Measurements from ENCODE around the gene POTEJ. TPM values are rescaled to one million over a fixed set of nuclear protein-coding genes. Genes with fewer than 3 reads are reported as not detected.
"Not testable (repeated sequence)": the region's sequence is repeated elsewhere in the genome, so short reads cannot be mapped to it uniquely, and the experiment has no call there.

Gene POTEJ
- total RNA-seq, 1 experiment from 2014 or later: not detected

DNA sequence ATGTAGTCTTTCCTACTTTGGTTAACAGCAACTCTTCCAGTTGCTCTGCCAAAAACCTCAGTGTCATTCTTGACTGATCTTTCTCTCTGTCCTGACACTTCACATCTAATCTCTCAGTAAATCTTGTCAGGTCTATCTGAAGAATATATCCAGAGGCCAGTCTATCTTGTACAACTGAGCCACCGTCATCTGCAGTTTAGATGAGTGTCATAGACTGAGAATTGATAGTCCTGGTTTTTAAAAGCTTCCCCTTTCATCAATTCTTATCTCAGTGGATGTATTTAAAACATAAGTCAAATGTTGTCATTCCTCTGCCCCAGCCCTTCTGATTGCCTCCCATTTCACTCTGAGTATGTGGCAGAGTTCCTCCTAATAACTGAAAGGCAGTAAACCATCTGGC, 38.0 kb downstream of the POTEJ start:
- CTCF ChIA-PET; DNase-seq (ENCODE audit: unreplicated experiment); H3K36me3 Mint-ChIP-seq (ENCODE audit: insufficient read depth, unreplicated experiment); BruUV-seq (replicated peaks); POLR2A ChIA-PET; H3K9me3 Mint-ChIP-seq (ENCODE audit: unreplicated experiment); H3K4me3 Mint-ChIP-seq (ENCODE audit: unreplicated experiment); H3K27ac Mint-ChIP-seq (ENCODE audit: low read depth, unreplicated experiment); H3K4me1 Mint-ChIP-seq (ENCODE audit: insufficient read depth, unreplicated experiment); intact Hi-C loops (cut with micrococcal nuclease): not testable (repeated sequence)
- peaks cover 12% of the 10 kb centered on the region for H3K27me3 Mint-ChIP-seq (ENCODE audit: insufficient read depth, unreplicated experiment)

DNA sequence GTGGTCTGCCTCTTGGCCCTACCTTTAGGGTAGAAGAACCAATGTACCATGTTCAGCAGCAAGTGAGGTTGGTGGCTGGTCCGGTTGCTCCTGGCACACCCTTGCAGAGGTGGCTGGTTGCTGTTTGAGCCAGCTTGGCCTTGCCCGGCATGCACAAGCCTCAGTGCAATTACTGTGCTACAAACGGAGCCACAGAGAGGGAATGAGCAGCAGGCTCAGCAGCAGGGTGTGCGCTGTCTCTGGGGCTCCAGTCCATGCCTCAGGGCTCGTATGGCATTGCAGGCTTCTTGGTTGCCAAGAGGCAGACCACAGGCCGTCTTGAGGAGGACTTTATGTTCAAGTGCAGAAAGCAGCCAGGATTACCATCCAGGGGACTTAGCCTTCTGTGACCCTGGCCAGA, 53.3 kb downstream of the POTEJ start:
- intact Hi-C loops (cut with micrococcal nuclease); POLR2A ChIA-PET; H3K4me1 Mint-ChIP-seq (ENCODE audit: insufficient read depth, unreplicated experiment); CTCF ChIA-PET; BruUV-seq (replicated peaks); H3K27me3 Mint-ChIP-seq (ENCODE audit: insufficient read depth, unreplicated experiment); H3K9me3 Mint-ChIP-seq (ENCODE audit: unreplicated experiment); H3K27ac Mint-ChIP-seq (ENCODE audit: low read depth, unreplicated experiment); DNase-seq (ENCODE audit: unreplicated experiment); H3K4me3 Mint-ChIP-seq (ENCODE audit: unreplicated experiment); H3K36me3 Mint-ChIP-seq (ENCODE audit: insufficient read depth, unreplicated experiment): not testable (repeated sequence)

GRCh38 chr2:130665596-130665995, 54.4 kb downstream of the POTEJ start:
- POLR2A ChIA-PET; H3K27ac Mint-ChIP-seq (ENCODE audit: low read depth, unreplicated experiment); BruUV-seq (replicated peaks); H3K36me3 Mint-ChIP-seq (ENCODE audit: insufficient read depth, unreplicated experiment); DNase-seq (ENCODE audit: unreplicated experiment); H3K4me3 Mint-ChIP-seq (ENCODE audit: unreplicated experiment); H3K27me3 Mint-ChIP-seq (ENCODE audit: insufficient read depth, unreplicated experiment); intact Hi-C loops (cut with micrococcal nuclease); H3K9me3 Mint-ChIP-seq (ENCODE audit: unreplicated experiment); H3K4me1 Mint-ChIP-seq (ENCODE audit: insufficient read depth, unreplicated experiment); CTCF ChIA-PET: not testable (repeated sequence)
- peak; percentile 9 for TF ChIP-seq CTCF (IDR thresholded peaks at IDR 0.05; ENCODE audit: unreplicated experiment)

- BruUV-seq (replicated peaks): not testable (repeated sequence)
Observed at GRCh38 chr2:130667516-130667915, 56.3 kb downstream of the POTEJ start.

GRCh38 chr2:130670026-130670745, 58.9 kb downstream of the POTEJ start:
- BruUV-seq (replicated peaks); intact Hi-C loops (cut with micrococcal nuclease); POLR2A ChIA-PET; H3K27ac Mint-ChIP-seq (ENCODE audit: low read depth, unreplicated experiment); DNase-seq (ENCODE audit: unreplicated experiment); H3K36me3 Mint-ChIP-seq (ENCODE audit: insufficient read depth, unreplicated experiment); CTCF ChIA-PET; H3K27me3 Mint-ChIP-seq (ENCODE audit: insufficient read depth, unreplicated experiment); H3K4me3 Mint-ChIP-seq (ENCODE audit: unreplicated experiment); H3K4me1 Mint-ChIP-seq (ENCODE audit: insufficient read depth, unreplicated experiment); H3K9me3 Mint-ChIP-seq (ENCODE audit: unreplicated experiment): not testable (repeated sequence)

More at GRCh38 chr2:130667516-130667915, 56.3 kb downstream of the POTEJ start:
- H3K27me3 Mint-ChIP-seq (ENCODE audit: insufficient read depth, unreplicated experiment); intact Hi-C loops (cut with micrococcal nuclease); POLR2A ChIA-PET; H3K4me1 Mint-ChIP-seq (ENCODE audit: insufficient read depth, unreplicated experiment); H3K27ac Mint-ChIP-seq (ENCODE audit: low read depth, unreplicated experiment); DNase-seq (ENCODE audit: unreplicated experiment); H3K36me3 Mint-ChIP-seq (ENCODE audit: insufficient read depth, unreplicated experiment); CTCF ChIA-PET; H3K4me3 Mint-ChIP-seq (ENCODE audit: unreplicated experiment); H3K9me3 Mint-ChIP-seq (ENCODE audit: unreplicated experiment): not testable (repeated sequence)

GRCh38 chr2:130692041-130692770, 81.0 kb downstream of the POTEJ start:
- CTCF ChIA-PET: not testable (repeated sequence)

More at GRCh38 chr2:130692041-130692770, 81.0 kb downstream of the POTEJ start:
- BruUV-seq (replicated peaks); H3K9me3 Mint-ChIP-seq (ENCODE audit: unreplicated experiment); H3K36me3 Mint-ChIP-seq (ENCODE audit: insufficient read depth, unreplicated experiment); DNase-seq (ENCODE audit: unreplicated experiment); H3K27ac Mint-ChIP-seq (ENCODE audit: low read depth, unreplicated experiment); H3K4me1 Mint-ChIP-seq (ENCODE audit: insufficient read depth, unreplicated experiment); POLR2A ChIA-PET; H3K4me3 Mint-ChIP-seq (ENCODE audit: unreplicated experiment); intact Hi-C loops (cut with micrococcal nuclease): not testable (repeated sequence)
- H3K27me3 Mint-ChIP-seq (ENCODE audit: insufficient read depth, unreplicated experiment): peaks cover 11% of the 10 kb centered on the region
